Measurements from ENCODE around the gene DIRAS1. TPM values are rescaled to one million over a fixed set of nuclear protein-coding genes. Genes with fewer than 3 reads are reported as not detected.

Gene DIRAS1
- total RNA-seq, 1 experiment from 2014 or later: 18.5 TPM

GRCh38 chr19:2693492-2694160, 27.5 kb downstream of the DIRAS1 start:
- DNase-seq (ENCODE audit: low read depth, low spot score): no peak
- TF ChIP-seq SIN3A (IDR thresholded peaks at IDR 0.05; ENCODE audit: borderline replicate concordance, insufficient read depth, low read depth, low read length): no peak
- no peak for TF ChIP-seq CTCF (IDR thresholded peaks at IDR 0.05)
- no peak for TF ChIP-seq TCF7L2 (IDR thresholded peaks at IDR 0.05; ENCODE audit: low read depth, low read length)
- TF ChIP-seq, protein P1, sequence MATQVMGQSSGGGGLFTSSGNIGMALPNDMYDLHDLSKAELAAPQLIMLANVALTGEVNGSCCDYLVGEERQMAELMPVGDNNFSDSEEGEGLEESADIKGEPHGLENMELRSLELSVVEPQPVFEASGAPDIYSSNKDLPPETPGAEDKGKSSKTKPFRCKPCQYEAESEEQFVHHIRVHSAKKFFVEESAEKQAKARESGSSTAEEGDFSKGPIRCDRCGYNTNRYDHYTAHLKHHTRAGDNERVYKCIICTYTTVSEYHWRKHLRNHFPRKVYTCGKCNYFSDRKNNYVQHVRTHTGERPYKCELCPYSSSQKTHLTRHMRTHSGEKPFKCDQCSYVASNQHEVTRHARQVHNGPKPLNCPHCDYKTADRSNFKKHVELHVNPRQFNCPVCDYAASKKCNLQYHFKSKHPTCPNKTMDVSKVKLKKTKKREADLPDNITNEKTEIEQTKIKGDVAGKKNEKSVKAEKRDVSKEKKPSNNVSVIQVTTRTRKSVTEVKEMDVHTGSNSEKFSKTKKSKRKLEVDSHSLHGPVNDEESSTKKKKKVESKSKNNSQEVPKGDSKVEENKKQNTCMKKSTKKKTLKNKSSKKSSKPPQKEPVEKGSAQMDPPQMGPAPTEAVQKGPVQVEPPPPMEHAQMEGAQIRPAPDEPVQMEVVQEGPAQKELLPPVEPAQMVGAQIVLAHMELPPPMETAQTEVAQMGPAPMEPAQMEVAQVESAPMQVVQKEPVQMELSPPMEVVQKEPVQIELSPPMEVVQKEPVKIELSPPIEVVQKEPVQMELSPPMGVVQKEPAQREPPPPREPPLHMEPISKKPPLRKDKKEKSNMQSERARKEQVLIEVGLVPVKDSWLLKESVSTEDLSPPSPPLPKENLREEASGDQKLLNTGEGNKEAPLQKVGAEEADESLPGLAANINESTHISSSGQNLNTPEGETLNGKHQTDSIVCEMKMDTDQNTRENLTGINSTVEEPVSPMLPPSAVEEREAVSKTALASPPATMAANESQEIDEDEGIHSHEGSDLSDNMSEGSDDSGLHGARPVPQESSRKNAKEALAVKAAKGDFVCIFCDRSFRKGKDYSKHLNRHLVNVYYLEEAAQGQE (IDR thresholded peaks at IDR 0.05; ENCODE audit: insufficient read depth in 1 of 2, low read depth in 2 of 2, low read length in 1 of 2): no peak
- Histone ChIP-seq H3K9me3 (ENCODE audit: control insufficient read depth, insufficient read depth, low read depth, low read length) (no peaks in the 10 kb centered on the region), H3K36me3 (ENCODE audit: control insufficient read depth, insufficient read depth, low read length) (no peaks in the 10 kb centered on the region), H3K27ac (ENCODE audit: low read length) (no peak overlapping the region), H3K4me3 (ENCODE audit: low read depth in 2 of 2, low read length in 2 of 2) (no peak overlapping the region), H3K4me1 (ENCODE audit: control insufficient read depth, insufficient read depth, low read length) (no peaks in the 10 kb centered on the region; the same call in 1 of the 2 replicates), H3K27me3 (ENCODE audit: control insufficient read depth, insufficient read depth, low read length) (no peaks in the 10 kb centered on the region)
- in situ Hi-C loops (cut with HindIII; ENCODE audit: low pct_unique_long_range_greater_than_20kb, low sequenced_read_pairs) (no loop called here), intact Hi-C loops (cut with micrococcal nuclease; ENCODE audit: unreplicated experiment) (no loop called here)
- ATAC-seq: no peak
- CTCF ChIA-PET: no interaction called here
- POLR2A ChIA-PET: no interaction called here
- BruUV-seq (replicated peaks): no TSS peak

DNA sequence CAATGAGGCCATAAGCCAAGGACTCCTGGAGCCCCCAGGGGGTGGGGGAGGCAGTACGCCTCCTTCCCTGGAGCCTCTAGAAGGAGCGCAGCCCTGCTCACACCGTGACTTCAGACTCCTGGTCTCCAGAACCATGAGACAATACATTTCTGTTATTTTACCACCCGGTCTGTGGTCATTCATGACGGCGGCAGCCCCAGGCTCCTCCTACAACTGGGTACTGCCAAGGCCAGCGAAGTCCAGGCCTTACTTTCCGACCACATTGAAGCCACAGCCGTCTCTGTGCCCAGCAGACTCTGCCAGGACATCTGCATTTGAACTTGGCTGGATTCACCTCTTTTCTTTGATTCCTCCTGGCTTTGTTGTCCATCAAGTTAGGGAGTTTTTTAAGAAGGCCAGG, 29.2 kb downstream of the DIRAS1 start:
- no peak overlapping the region for H3K4me3 ChIP-seq (ENCODE audit: low read depth in 2 of 2, low read length in 2 of 2)
- no peaks in the 10 kb centered on the region for H3K27me3 ChIP-seq (ENCODE audit: control insufficient read depth, insufficient read depth, low read length)
- no TSS peak for BruUV-seq (replicated peaks)
- H3K27ac ChIP-seq (ENCODE audit: low read length): no peak overlapping the region
- intact Hi-C loops (cut with micrococcal nuclease; ENCODE audit: unreplicated experiment) (no loop called here), in situ Hi-C loops (cut with HindIII; ENCODE audit: low pct_unique_long_range_greater_than_20kb, low sequenced_read_pairs) (no loop called here)
- no peak for DNase-seq (ENCODE audit: low read depth, low spot score)
- no peaks in the 10 kb centered on the region; the same call in 1 of the 2 replicates for H3K4me1 ChIP-seq (ENCODE audit: control insufficient read depth, insufficient read depth, low read length)
- POLR2A ChIA-PET: no interaction called here
- CTCF ChIA-PET: no interaction called here
- TF ChIP-seq TCF7L2 (IDR thresholded peaks at IDR 0.05; ENCODE audit: low read depth, low read length) (no peak), SIN3A (IDR thresholded peaks at IDR 0.05; ENCODE audit: borderline replicate concordance, insufficient read depth, low read depth, low read length) (no peak), POLR2AphosphoS5 (IDR thresholded peaks at IDR 0.05; ENCODE audit: low read depth, low read length) (no peak), CTCF (IDR thresholded peaks at IDR 0.05) (no peak)
- TF ChIP-seq, protein P1 (IDR thresholded peaks at IDR 0.05; ENCODE audit: insufficient read depth in 1 of 2, low read depth in 2 of 2, low read length in 1 of 2): no peak
- no peaks in the 10 kb centered on the region for H3K36me3 ChIP-seq (ENCODE audit: control insufficient read depth, insufficient read depth, low read length)
- no peak for ATAC-seq
- H3K9me3 ChIP-seq (ENCODE audit: control insufficient read depth, insufficient read depth, low read depth, low read length): no peaks in the 10 kb centered on the region

Measured in Panc1 (cell line).